Activated T-helper 1 cell treated with anti-CD3 and anti-CD28 coated beads, Interleukin-12 subunit alpha, Interleukin-12 subunit beta, Interleukin-2, Interleukin-4 antibody, amounts not matched to agents 30 ng/mL and 10 ng/mL and 1 ng/mL, durations not matched to agents 14 hours and 24 hours and 36 hours (primary cell): ENCODE measurements around the gene OR1C1. TPM values are rescaled to one million over a fixed set of nuclear protein-coding genes. Genes with fewer than 3 reads are reported as not detected.
"Not testable (repeated sequence)": the region's sequence is repeated elsewhere in the genome, so short reads cannot be mapped to it uniquely, and the experiment has no call there.

ENCODE experiments used
- DNase-seq: peaks from one replicate; pipeline ENCODE4 v3.0.0; 2021; ENCODE audit warnings: low spot score
- H3K27ac Mint-ChIP-seq: one replicate; pipeline ENCODE4 v1.8.0; 2021; ENCODE audit warnings: mild to moderate bottlenecking, mixed read lengths
- H3K27me3 Mint-ChIP-seq: one replicate; pipeline ENCODE4 v1.8.0; 2022; ENCODE audit warnings: mild to moderate bottlenecking, moderate library complexity, mixed read lengths; ENCODE audit not compliant: insufficient read depth
- H3K36me3 Mint-ChIP-seq: one replicate; pipeline ENCODE4 v1.8.0; 2021; ENCODE audit warnings: low read depth, mixed read lengths
- H3K4me1 Mint-ChIP-seq: one replicate; pipeline ENCODE4 v1.8.0; 2021; ENCODE audit warnings: low read depth, mixed read lengths
- H3K4me3 Mint-ChIP-seq: one replicate; pipeline ENCODE4 v1.8.0; 2021; ENCODE audit warnings: mild to moderate bottlenecking, moderate library complexity, mixed read lengths
- H3K9me3 Mint-ChIP-seq: one replicate; pipeline ENCODE4 v1.8.0; 2021; ENCODE audit warnings: mixed read lengths
- intact Hi-C: fragments of 100-400 bp; cut with micrococcal nuclease; formaldehyde crosslinking; loops from one replicate; pipeline ENCODE4 v1.15.1; 2024
- total RNA-seq: library from RNA; stranded (reverse); gene quantifications from 2 replicates; pipeline ENCODE4 v1.2.3, GENCODE V29; 2022

Gene OR1C1
- total RNA-seq, 1 donor from 2014 or later, result not detected

- Mint-ChIP-seq H3K27me3 (no peaks in the 10 kb centered on the region), H3K4me1 (no peaks in the 10 kb centered on the region), H3K27ac (no peak overlapping the region), H3K9me3 (no peaks in the 10 kb centered on the region), H3K4me3 (no peak overlapping the region), H3K36me3 (no peaks in the 10 kb centered on the region)
- intact Hi-C loops, result no loop called here
- no peak for DNase-seq
Measured at GRCh38 chr1:247713753-247714152, 46.6 kb downstream of the OR1C1 start.

DNA sequence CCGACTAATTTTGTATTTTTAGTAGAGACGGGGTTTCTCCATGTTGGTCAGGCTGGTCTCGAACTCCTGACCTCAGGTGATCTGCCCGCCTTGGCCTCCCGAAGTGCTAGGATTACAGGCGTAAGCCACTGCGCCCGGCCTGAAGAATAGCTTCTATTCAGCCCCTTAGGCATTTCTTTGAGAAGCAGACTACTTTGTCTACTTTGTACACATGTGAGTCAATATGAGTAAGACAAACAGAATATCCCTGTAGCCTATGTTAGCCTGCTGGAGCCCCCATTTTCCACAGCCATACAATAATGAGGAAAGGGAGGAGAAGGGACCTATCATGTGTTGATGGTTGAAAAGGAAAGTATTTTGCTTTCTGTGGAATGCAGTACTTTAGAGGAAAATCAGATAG, 49.7 kb downstream of the OR1C1 start:
- H3K4me3 Mint-ChIP-seq, H3K27ac Mint-ChIP-seq, H3K36me3 Mint-ChIP-seq, H3K4me1 Mint-ChIP-seq, H3K27me3 Mint-ChIP-seq, intact Hi-C loops, DNase-seq, H3K9me3 Mint-ChIP-seq: not testable (repeated sequence)

Other genes starting within 250 kb of the OR1C1 start
- not detected in 2 replicates for gene OR2C3, start 224.1 kb downstream of the OR1C1 start, total RNA-seq
- 0.16 TPM in 1 of 2 replicates, not detected in the other for gene GCSAML, start 211.4 kb downstream of the OR1C1 start, total RNA-seq
- not detected in 2 replicates for gene OR2G2, start 172.2 kb downstream of the OR1C1 start, total RNA-seq
- gene OR2G3, start 155.0 kb downstream of the OR1C1 start, total RNA-seq, result not detected in 2 replicates
- gene OR13G1, start 80.8 kb downstream of the OR1C1 start, total RNA-seq, result not detected in 2 replicates
- not detected in 2 replicates for gene OR6F1, start 43.9 kb downstream of the OR1C1 start, total RNA-seq
- gene OR14K1, start 21.9 kb downstream of the OR1C1 start, total RNA-seq, result not detected in 2 replicates
- gene OR14A2, start 12.4 kb downstream of the OR1C1 start, total RNA-seq, result not detected in 2 replicates
- not detected in 2 replicates for gene OR14A16, start 63.6 kb upstream of the OR1C1 start, total RNA-seq
- gene OR11L1, start 81.3 kb upstream of the OR1C1 start, total RNA-seq, result not detected in 2 replicates
- 0.32 and 0.36 TPM in 2 replicates for gene TRIM58, start 96.6 kb upstream of the OR1C1 start, total RNA-seq
- gene OR2W3, start 135.0 kb upstream of the OR1C1 start, total RNA-seq, result 0.22 TPM in 1 of 2 replicates, not detected in the other
- gene OR2T8, start 159.7 kb upstream of the OR1C1 start, total RNA-seq, result not detected in 2 replicates
- gene OR2AJ1, start 164.3 kb upstream of the OR1C1 start, total RNA-seq, result not detected in 2 replicates
- gene OR2L8, start 188.3 kb upstream of the OR1C1 start, total RNA-seq, result 0.21 TPM in 1 of 2 replicates, not detected in the other
- not detected in 2 replicates for gene OR2AK2, start 204.7 kb upstream of the OR1C1 start, total RNA-seq